SK-N-SH treated with all-trans-retinoic acid at 6 μM for 48 hours (cell line): ENCODE results near the gene BEST1.

Experiments
- ATAC-seq: fragments of 200-7000 bp; cut with Tn5 transposase; 3 replicates; pipeline ENCODE4 v1.9.1; 2020; ENCODE audit warnings: mild to moderate bottlenecking, moderate library complexity
- ARNTL ChIP-seq: fragments of 450-650 bp; formaldehyde crosslinking; IDR thresholded peaks from 2 replicates; pipeline ENCODE4 v1.5.0; 2020; ENCODE audit warnings: low read depth, mild to moderate bottlenecking, moderate library complexity, borderline replicate concordance
- BACH2 ChIP-seq: fragments of 250-450 bp; sonication (Bioruptor Pico); IDR thresholded peaks from 2 replicates; pipeline ENCODE4 v1.9.0; 2021; ENCODE audit warnings: mild to moderate bottlenecking, borderline replicate concordance
- CREB5 ChIP-seq: fragments of 250-450 bp; sonication (Bioruptor Pico); IDR thresholded peaks from 2 replicates; pipeline ENCODE4 v1.5.1; 2020; ENCODE audit warnings: low read depth, mild to moderate bottlenecking, moderate library complexity
- CSDC2 ChIP-seq: fragments of 250-450 bp; sonication (Bioruptor Pico); IDR thresholded peaks from 2 replicates; pipeline ENCODE4 v1.5.0; 2020; ENCODE audit warnings: mild to moderate bottlenecking, moderate library complexity
- CSRNP3 ChIP-seq: fragments of 250-450 bp; sonication (Bioruptor Pico); IDR thresholded peaks from 2 replicates; pipeline ENCODE4 v1.5.1; 2021; ENCODE audit warnings: mild to moderate bottlenecking, moderate library complexity
- ESRRG ChIP-seq: fragments of 250-450 bp; sonication (Bioruptor Pico); IDR thresholded peaks from 2 replicates; pipeline ENCODE4 v1.6.1; 2021; ENCODE audit warnings: mild to moderate bottlenecking
- ISL1 ChIP-seq: fragments of 250-450 bp; sonication (Bioruptor Pico); IDR thresholded peaks from 2 replicates; pipeline ENCODE4 v2.1.2; 2022; ENCODE audit warnings: mild to moderate bottlenecking, moderate library complexity
- OSR1 ChIP-seq: fragments of 250-450 bp; sonication (Bioruptor Pico); IDR thresholded peaks from 2 replicates; pipeline ENCODE4 v1.8.0; 2022; ENCODE audit warnings: moderate library complexity, mild to moderate bottlenecking, inconsistent platforms
- POU6F1 ChIP-seq: fragments of 250-450 bp; sonication (Bioruptor Pico); IDR thresholded peaks from 2 replicates; pipeline ENCODE4 v1.8.0; 2021; ENCODE audit warnings: low read depth, mild to moderate bottlenecking, moderate library complexity, borderline replicate concordance
- PPARA ChIP-seq: fragments of 250-450 bp; sonication (Bioruptor Pico); IDR thresholded peaks from 2 replicates; pipeline ENCODE4 v1.5.0; 2020; ENCODE audit warnings: mild to moderate bottlenecking, borderline replicate concordance
- RARB ChIP-seq: fragments of 250-450 bp; sonication (Bioruptor Pico); IDR thresholded peaks from 2 replicates; pipeline ENCODE4 v1.8.0; 2021; ENCODE audit warnings: mild to moderate bottlenecking, moderate library complexity
- SNAI2 ChIP-seq: fragments of 250-450 bp; sonication (Bioruptor Pico); IDR thresholded peaks from 2 replicates; pipeline ENCODE4 v1.5.0; 2020; ENCODE audit warnings: mild to moderate bottlenecking, moderate library complexity
- TCF4 ChIP-seq: fragments of 250-450 bp; sonication (Bioruptor Pico); IDR thresholded peaks from 2 replicates; pipeline ENCODE4 v1.8.0; 2021; ENCODE audit warnings: mild to moderate bottlenecking, moderate library complexity, borderline replicate concordance
- TOX ChIP-seq: fragments of 250-450 bp; sonication (Bioruptor Pico); IDR thresholded peaks from 2 replicates; pipeline ENCODE4 v1.8.0; 2021; ENCODE audit warnings: mild to moderate bottlenecking, moderate library complexity, borderline replicate concordance
- ZC3H10 ChIP-seq: fragments of 250-450 bp; sonication (Bioruptor Pico); IDR thresholded peaks from 2 replicates; pipeline ENCODE4 v1.5.1; 2021; ENCODE audit warnings: mild to moderate bottlenecking, moderate library complexity
- ZFP3 ChIP-seq: fragments of 250-450 bp; sonication (Bioruptor Pico); IDR thresholded peaks from 2 replicates; pipeline ENCODE4 v1.5.0; 2020; ENCODE audit warnings: mild to moderate bottlenecking, moderate library complexity
- ZFP30 ChIP-seq: fragments of 450-650 bp; formaldehyde crosslinking; IDR thresholded peaks from 2 replicates; pipeline ENCODE4 v1.5.0; 2022; ENCODE audit warnings: mild to moderate bottlenecking, moderate library complexity
- ZNF565 ChIP-seq: fragments of 450-650 bp; formaldehyde crosslinking; conservative IDR thresholded peaks from 2 replicates; pipeline ENCODE4 v1.5.0; 2020; ENCODE audit warnings: low read depth, mild to moderate bottlenecking, moderate library complexity
- ZNF70 ChIP-seq: fragments of 450-650 bp; formaldehyde crosslinking; IDR thresholded peaks from 2 replicates; pipeline ENCODE4 v1.5.0; 2020; ENCODE audit warnings: mild to moderate bottlenecking, moderate library complexity
- ZNF8 ChIP-seq: fragments of 450-650 bp; formaldehyde crosslinking; IDR thresholded peaks from 2 replicates; pipeline ENCODE4 v1.5.0; 2020; ENCODE audit warnings: mild to moderate bottlenecking, moderate library complexity
- TF ChIP-seq, protein P1 (sequence below): fragments of 250-450 bp; sonication (Bioruptor Pico); IDR thresholded peaks from 2 replicates; pipeline ENCODE4 v1.5.0; 2020; ENCODE audit warnings: mild to moderate bottlenecking, moderate library complexity
- TF ChIP-seq, protein P2 (sequence below): fragments of 250-450 bp; sonication (Bioruptor Pico); IDR thresholded peaks from 2 replicates; pipeline ENCODE4 v1.8.0; 2020; ENCODE audit warnings: mild to moderate bottlenecking, moderate library complexity, borderline replicate concordance

The BEST1 gene

DNA sequence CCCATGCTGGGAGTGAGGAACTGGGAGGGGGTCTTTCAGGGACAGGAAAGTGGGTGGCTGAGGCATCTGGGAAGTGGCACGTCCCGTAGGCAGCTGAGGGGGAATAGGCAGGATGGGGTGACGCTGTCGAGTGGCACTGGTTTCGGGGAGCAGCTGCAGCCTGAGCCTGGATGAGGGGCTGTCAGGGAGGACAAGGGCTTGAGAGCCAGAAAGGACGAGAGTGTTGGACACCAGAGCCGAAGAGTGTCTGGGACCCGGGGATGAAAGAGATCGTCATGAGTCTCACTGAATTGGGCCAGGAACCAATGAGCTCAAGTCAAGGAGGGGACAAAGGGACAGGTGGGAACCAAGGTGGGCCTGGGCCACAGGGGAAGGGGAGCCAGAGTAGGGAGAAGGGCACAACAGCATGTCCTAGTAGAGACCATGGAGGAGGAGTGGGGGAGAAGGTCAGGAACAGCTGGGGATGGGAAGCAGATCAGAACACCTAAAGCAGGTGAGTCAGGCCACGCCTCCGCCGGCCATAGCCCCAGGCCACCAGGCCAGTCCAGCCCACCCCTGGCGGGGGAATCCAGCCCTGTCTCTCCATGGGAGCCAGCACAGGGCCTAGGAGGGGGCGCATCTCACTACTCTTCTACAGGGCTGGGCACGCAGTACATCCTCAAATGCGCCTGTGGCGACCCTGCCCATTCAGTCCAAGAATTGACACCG is 37.0 kb upstream of the BEST1 start:
- no peak for ATAC-seq

GRCh38 chr11:61913699-61914395 is 36.3 kb upstream of the BEST1 start:
- no peak for ATAC-seq
- TF ChIP-seq ZNF8 = no peak
- TF ChIP-seq, protein P1, sequence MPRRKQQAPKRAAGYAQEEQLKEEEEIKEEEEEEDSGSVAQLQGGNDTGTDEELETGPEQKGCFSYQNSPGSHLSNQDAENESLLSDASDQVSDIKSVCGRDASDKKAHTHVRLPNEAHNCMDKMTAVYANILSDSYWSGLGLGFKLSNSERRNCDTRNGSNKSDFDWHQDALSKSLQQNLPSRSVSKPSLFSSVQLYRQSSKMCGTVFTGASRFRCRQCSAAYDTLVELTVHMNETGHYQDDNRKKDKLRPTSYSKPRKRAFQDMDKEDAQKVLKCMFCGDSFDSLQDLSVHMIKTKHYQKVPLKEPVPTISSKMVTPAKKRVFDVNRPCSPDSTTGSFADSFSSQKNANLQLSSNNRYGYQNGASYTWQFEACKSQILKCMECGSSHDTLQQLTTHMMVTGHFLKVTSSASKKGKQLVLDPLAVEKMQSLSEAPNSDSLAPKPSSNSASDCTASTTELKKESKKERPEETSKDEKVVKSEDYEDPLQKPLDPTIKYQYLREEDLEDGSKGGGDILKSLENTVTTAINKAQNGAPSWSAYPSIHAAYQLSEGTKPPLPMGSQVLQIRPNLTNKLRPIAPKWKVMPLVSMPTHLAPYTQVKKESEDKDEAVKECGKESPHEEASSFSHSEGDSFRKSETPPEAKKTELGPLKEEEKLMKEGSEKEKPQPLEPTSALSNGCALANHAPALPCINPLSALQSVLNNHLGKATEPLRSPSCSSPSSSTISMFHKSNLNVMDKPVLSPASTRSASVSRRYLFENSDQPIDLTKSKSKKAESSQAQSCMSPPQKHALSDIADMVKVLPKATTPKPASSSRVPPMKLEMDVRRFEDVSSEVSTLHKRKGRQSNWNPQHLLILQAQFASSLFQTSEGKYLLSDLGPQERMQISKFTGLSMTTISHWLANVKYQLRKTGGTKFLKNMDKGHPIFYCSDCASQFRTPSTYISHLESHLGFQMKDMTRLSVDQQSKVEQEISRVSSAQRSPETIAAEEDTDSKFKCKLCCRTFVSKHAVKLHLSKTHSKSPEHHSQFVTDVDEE (CRISPR knock-in tag) = no peak
- no peak for TF ChIP-seq ZC3H10 (CRISPR knock-in tag)
- no peak for TF ChIP-seq CSDC2
- no peak for TF ChIP-seq PPARA (CRISPR knock-in tag)
- TF ChIP-seq ZFP30 (CRISPR knock-in tag) = no peak
- no peak for TF ChIP-seq TOX (CRISPR knock-in tag)
- TF ChIP-seq ISL1 (CRISPR knock-in tag) = no peak
- TF ChIP-seq ARNTL (CRISPR knock-in tag) = no peak
- TF ChIP-seq ZNF70 (CRISPR knock-in tag) = no peak
- TF ChIP-seq ESRRG (CRISPR knock-in tag) = no peak
- no peak for TF ChIP-seq TCF4 (CRISPR knock-in tag)
- TF ChIP-seq RARB (CRISPR knock-in tag) = no peak
- no peak for TF ChIP-seq SNAI2
- no peak for TF ChIP-seq ZFP3 (CRISPR knock-in tag)
- TF ChIP-seq BACH2 (CRISPR knock-in tag) = no peak
- no peak for TF ChIP-seq OSR1 (CRISPR knock-in tag)
- TF ChIP-seq ZNF565 (CRISPR knock-in tag) = no peak

More for the DNA sequence above, 37.0 kb upstream of the BEST1 start:
- TF ChIP-seq, protein P2, sequence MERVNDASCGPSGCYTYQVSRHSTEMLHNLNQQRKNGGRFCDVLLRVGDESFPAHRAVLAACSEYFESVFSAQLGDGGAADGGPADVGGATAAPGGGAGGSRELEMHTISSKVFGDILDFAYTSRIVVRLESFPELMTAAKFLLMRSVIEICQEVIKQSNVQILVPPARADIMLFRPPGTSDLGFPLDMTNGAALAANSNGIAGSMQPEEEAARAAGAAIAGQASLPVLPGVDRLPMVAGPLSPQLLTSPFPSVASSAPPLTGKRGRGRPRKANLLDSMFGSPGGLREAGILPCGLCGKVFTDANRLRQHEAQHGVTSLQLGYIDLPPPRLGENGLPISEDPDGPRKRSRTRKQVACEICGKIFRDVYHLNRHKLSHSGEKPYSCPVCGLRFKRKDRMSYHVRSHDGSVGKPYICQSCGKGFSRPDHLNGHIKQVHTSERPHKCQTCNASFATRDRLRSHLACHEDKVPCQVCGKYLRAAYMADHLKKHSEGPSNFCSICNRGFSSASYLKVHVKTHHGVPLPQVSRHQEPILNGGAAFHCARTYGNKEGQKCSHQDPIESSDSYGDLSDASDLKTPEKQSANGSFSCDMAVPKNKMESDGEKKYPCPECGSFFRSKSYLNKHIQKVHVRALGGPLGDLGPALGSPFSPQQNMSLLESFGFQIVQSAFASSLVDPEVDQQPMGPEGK (CRISPR knock-in tag) = no peak
- TF ChIP-seq CREB5 (no peak), ARNTL (CRISPR knock-in tag) (no peak), OSR1 (CRISPR knock-in tag) (no peak), CSRNP3 (no peak), ZFP30 (CRISPR knock-in tag) (no peak), ISL1 (CRISPR knock-in tag) (no peak), POU6F1 (CRISPR knock-in tag) (no peak), TOX (CRISPR knock-in tag) (no peak), ZNF565 (CRISPR knock-in tag) (no peak), RARB (CRISPR knock-in tag) (no peak), BACH2 (CRISPR knock-in tag) (no peak), ZNF8 (no peak)
- TF ChIP-seq, all 23 proteins: peak for 0
